Pancreas (tissue), 10 donors: ENCODE data around the gene SLAMF8. TPM values are rescaled to one million over a fixed set of nuclear protein-coding genes. Genes with fewer than 3 reads are reported as not detected.

Experiments
- ATAC-seq, 4 donors: fragments of 200-7000 bp; cut with Tn5 transposase; one replicate each; pipeline versions ENCODE4 v1.8.0 to v1.9.1; 2020; ENCODE audit warnings: mild to moderate bottlenecking in 4 of 4, moderate library complexity in 4 of 4
- DNase-seq, 6 donors: peaks; one replicate each; pipeline ENCODE4 v3.0.0-alpha.2; 2020
- FAIRE-seq: peaks from 2 replicates; lab custom pipeline; 2012; peaks lifted over from hg19 to GRCh38; lab: Jason Lieb, UNC
- H3K27ac ChIP-seq, 4 donors: fragments of 200-600 bp; sonication (generic); 1 replicate in 3 of 4; 2 replicates in 1 of 4; pipeline versions ENCODE4 v1.5.0 to v1.8.0; 2020
- H3K27me3 ChIP-seq, 4 donors: fragments of 200-600 bp; one replicate each; pipeline ENCODE4 v1.8.0; 2021
- H3K36me3 ChIP-seq, 3 donors: fragments of 200-600 bp; sonication (generic) in 1 of 3; one replicate each; pipeline versions ENCODE4 v1.5.0 to v1.8.0; 2020 to 2021
- H3K4me1 ChIP-seq, 3 donors: fragments of 200-600 bp; one replicate each; pipeline ENCODE4 v1.8.0; 2021
- H3K4me3 ChIP-seq, 4 donors: fragments of 200-600 bp; sonication (generic) in 2 of 4; one replicate each; pipeline versions ENCODE4 v1.5.0 to v1.8.0; 2020 to 2021
- H3K9me3 ChIP-seq, 4 donors: fragments of 200-600 bp; one replicate each; pipeline ENCODE4 v1.8.0; 2021
- WGBS, 2 donors: extraction: QIAGEN DNeasy Blood & Tissue Kit; methylation state at CpG; one replicate each; pipeline ENCODE4 v1.1.7; 2013; 5-methylcytosine and 5-hydroxymethylcytosine counted together
- intact Hi-C, 3 donors: fragments of 100-400 bp; cut with DNase I; formaldehyde crosslinking; loops; one replicate each; pipeline versions ENCODE4 v1.11.1 to v1.14.2; 2022
- polyA plus RNA-seq, 2 donors: library from polyadenylated mRNA; stranded (reverse); fragments of 200-250 nt; gene quantifications; one replicate each; pipeline ENCODE4 v1.2.3, GENCODE V29; 2013
- total RNA-seq, 6 donors: library from RNA; stranded (reverse); fragmentation: NEBNext Ultra II Directional in 4 of 6; extraction: Animal tissue kit (Norgen Biotek cat#: 25700) in 4 of 6; gene quantifications; one replicate each; pipeline versions ENCODE4 v1.2.1 to v1.2.4, GENCODE V29; 2021 to 2023
- TF ChIP-seq, protein P1 (sequence below), 4 donors: fragments of 200-600 bp; sonication (generic) in 3 of 4; IDR thresholded peaks; one replicate each; pipeline versions ENCODE4 v1.5.0 to v1.8.0; 2021; ENCODE audit warnings: antibody characterized with exemption in 4 of 4
- donor health status: healthy with polysubstance abuse.
- donor health status: DM: no; HTN: no; CAD: no; lungs with moderate emphysema.
- donor health status: DM: no; HTN: no; CAD: no.
- donor health status: control.
- donor health status: control.
- donor health status: Bipolar disorder and iron deficiency.
- donor health status: DM: yes; HTN: yes; CAD: no.
- donor health status: DM: no; HTN: no; CAD: no.
- donor health status: DM: no; HTN: no; CAD: no.
- donor health status: DM: yes; HTN: yes; CAD: no.

SLAMF8 gene
- total and polyA plus RNA-seq, 8 donors, result 0.38 to 8.8 (median 0.46) TPM; not detected in 1

- TF ChIP-seq, protein P1, sequence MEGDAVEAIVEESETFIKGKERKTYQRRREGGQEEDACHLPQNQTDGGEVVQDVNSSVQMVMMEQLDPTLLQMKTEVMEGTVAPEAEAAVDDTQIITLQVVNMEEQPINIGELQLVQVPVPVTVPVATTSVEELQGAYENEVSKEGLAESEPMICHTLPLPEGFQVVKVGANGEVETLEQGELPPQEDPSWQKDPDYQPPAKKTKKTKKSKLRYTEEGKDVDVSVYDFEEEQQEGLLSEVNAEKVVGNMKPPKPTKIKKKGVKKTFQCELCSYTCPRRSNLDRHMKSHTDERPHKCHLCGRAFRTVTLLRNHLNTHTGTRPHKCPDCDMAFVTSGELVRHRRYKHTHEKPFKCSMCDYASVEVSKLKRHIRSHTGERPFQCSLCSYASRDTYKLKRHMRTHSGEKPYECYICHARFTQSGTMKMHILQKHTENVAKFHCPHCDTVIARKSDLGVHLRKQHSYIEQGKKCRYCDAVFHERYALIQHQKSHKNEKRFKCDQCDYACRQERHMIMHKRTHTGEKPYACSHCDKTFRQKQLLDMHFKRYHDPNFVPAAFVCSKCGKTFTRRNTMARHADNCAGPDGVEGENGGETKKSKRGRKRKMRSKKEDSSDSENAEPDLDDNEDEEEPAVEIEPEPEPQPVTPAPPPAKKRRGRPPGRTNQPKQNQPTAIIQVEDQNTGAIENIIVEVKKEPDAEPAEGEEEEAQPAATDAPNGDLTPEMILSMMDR (IDR thresholded peaks at IDR 0.05), result no peak
- 72 to 78% methylated on average over 8 of the region's 8 CpGs for WGBS, 2 donors
- Histone ChIP-seq H3K27me3 (no peaks in the 10 kb centered on the region), H3K36me3 (no peaks in the 10 kb centered on the region), H3K9me3 (no peaks in the 10 kb centered on the region), H3K27ac (no peak overlapping the region), H3K4me3 (no peak overlapping the region), H3K4me1 (no peaks in the 10 kb centered on the region)
- no peak for FAIRE-seq
- DNase-seq, result no peak
- ATAC-seq, result no peak
- intact Hi-C loops, result no loop called here
Observed at GRCh38 chr1:159884296-159884695, 57.6 kb downstream of the SLAMF8 start.

Other genes starting within 250 kb of the SLAMF8 start
- gene APCS, start 239.0 kb upstream of the SLAMF8 start, total RNA-seq, result 10 to 100 TPM in 3 of 6 donors, 1 to 10 TPM in 3; 1.9 to 28.5 (median 9.7) TPM
- 10 to 100 TPM in 1 of 2 donors, 1 to 10 TPM in 1; 4.0 to 10.5 TPM for gene APCS, start 239.0 kb upstream of the SLAMF8 start, polyA plus RNA-seq
- 100 to 1,000 TPM in 1 of 6 donors, 10 to 100 TPM in 3, 1 to 10 TPM in 2; 1.3 to 148 (median 13.3) TPM for gene CRP, start 112.3 kb upstream of the SLAMF8 start, total RNA-seq
- gene CRP, start 112.3 kb upstream of the SLAMF8 start, polyA plus RNA-seq, result 10 to 100 TPM in 1 of 2 donors, 1 to 10 TPM in 1; 7.9 to 33.6 TPM
- gene DUSP23, start 45.9 kb upstream of the SLAMF8 start, total RNA-seq, result 10 to 100 TPM; 13.9 to 38.4 (median 20.2) TPM
- 10 to 100 TPM; 53.6 to 77.9 TPM for gene DUSP23, start 45.9 kb upstream of the SLAMF8 start, polyA plus RNA-seq
- gene FCRL6, start 24.5 kb upstream of the SLAMF8 start, total RNA-seq, result under 1 TPM in 4 of 6 donors, not detected in 2; 0.29 to 0.67 (median 0.34) TPM
- under 1 TPM in 1 of 2 donors, not detected in 1; 0.19 TPM for gene FCRL6, start 24.5 kb upstream of the SLAMF8 start, polyA plus RNA-seq
- not detected for gene VSIG8, start 35.8 kb downstream of the SLAMF8 start, total RNA-seq
- gene VSIG8, start 35.8 kb downstream of the SLAMF8 start, polyA plus RNA-seq, result under 1 TPM; 0.16 to 0.27 TPM
- under 1 TPM in 4 of 6 donors, not detected in 2; 0.16 to 0.54 (median 0.31) TPM for gene CFAP45, start 73.3 kb downstream of the SLAMF8 start, total RNA-seq
- gene CFAP45, start 73.3 kb downstream of the SLAMF8 start, polyA plus RNA-seq, result 1 to 10 TPM in 1 of 2 donors, under 1 TPM in 1; 0.80 to 1.5 TPM
- gene TAGLN2, start 98.6 kb downstream of the SLAMF8 start, total RNA-seq, result 100 to 1,000 TPM in 4 of 6 donors, 10 to 100 TPM in 2; 93.2 to 242 (median 117) TPM
- gene TAGLN2, start 98.6 kb downstream of the SLAMF8 start, polyA plus RNA-seq, result 100 to 1,000 TPM; 198 to 200 TPM
- gene IGSF9, start 118.7 kb downstream of the SLAMF8 start, total RNA-seq, result 1 to 10 TPM in 5 of 6 donors, under 1 TPM in 1; 0.83 to 4.3 (median 1.5) TPM
- 1 to 10 TPM; 3.0 to 5.4 TPM for gene IGSF9, start 118.7 kb downstream of the SLAMF8 start, polyA plus RNA-seq
- gene SLAMF9, start 127.4 kb downstream of the SLAMF8 start, total RNA-seq, result not detected
- gene SLAMF9, start 127.4 kb downstream of the SLAMF8 start, polyA plus RNA-seq, result not detected
- gene PIGM, start 205.1 kb downstream of the SLAMF8 start, total RNA-seq, result 1 to 10 TPM; 4.0 to 7.6 (median 5.2) TPM
- 1 to 10 TPM; 2.7 to 4.2 TPM for gene PIGM, start 205.1 kb downstream of the SLAMF8 start, polyA plus RNA-seq
- gene KCNJ10, start 243.3 kb downstream of the SLAMF8 start, total RNA-seq, result under 1 TPM in 2 of 6 donors, not detected in 4; 0.08 to 0.09 TPM
- under 1 TPM in 1 of 2 donors, not detected in 1; 0.05 TPM for gene KCNJ10, start 243.3 kb downstream of the SLAMF8 start, polyA plus RNA-seq